ENCODE results near the gene ELN. TPM values are rescaled to one million over a fixed set of nuclear protein-coding genes. Genes with fewer than 3 reads are reported as not detected.

ELN gene
- total and polyA plus RNA-seq, 2 of the 8 experiments (the other 6 are each of a cell fraction or from before 2014, with no cell fraction given) = 5.1 to 5.6 TPM

DNA sequence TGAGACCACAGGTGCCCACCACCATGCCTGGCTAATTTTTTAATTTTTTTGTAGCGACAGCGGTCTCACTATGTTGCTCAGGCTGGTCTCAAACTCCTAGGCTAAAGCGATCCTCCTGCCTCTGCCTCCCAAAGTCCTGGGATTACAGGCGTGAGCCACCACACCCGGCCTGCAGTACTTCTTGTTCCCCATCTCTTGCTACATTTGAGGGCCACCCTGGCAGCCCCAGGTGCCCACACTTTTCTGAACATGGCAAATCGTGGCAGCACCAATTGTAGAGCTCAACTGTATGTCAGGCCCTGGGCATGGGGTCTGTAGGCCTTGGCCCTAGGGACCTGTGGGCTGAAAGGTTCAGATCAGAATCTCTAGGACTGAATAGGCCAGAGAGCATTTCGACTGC, 30.5 kb downstream of the ELN start:
- H3K36me3 ChIP-seq (ENCODE audit: control insufficient read depth in 2 of 4, insufficient read depth in 4 of 4, low read length in 3 of 4) = no peaks in the 10 kb centered on the region
- H3K79me1 ChIP-seq (ENCODE audit: low read depth, low read length) = no peaks in the 10 kb centered on the region
- no peak overlapping the region for H3K18ac ChIP-seq (ENCODE audit: extremely low read depth, low read length)
- no peak overlapping the region for H3K9ac ChIP-seq (replicated peaks in 1 of 4; ENCODE audit: extremely low read depth in 1 of 4, low read depth in 3 of 4, low read length in 3 of 4)
- no peak overlapping the region for H4K8ac ChIP-seq (ENCODE audit: extremely low read depth, insufficient read depth, low read length)
- peaks cover 0 to 3% (median 0%) of the 10 kb centered on the region in 4 experiments; a peak in 1 of 7 replicates for H3K27me3 ChIP-seq (replicated peaks in 1 of 4; ENCODE audit: control insufficient read depth in 3 of 4, extremely low read depth in 1 of 4, insufficient read depth in 3 of 4, low read length in 3 of 4)
- H2BK120ac ChIP-seq (replicated peaks; ENCODE audit: low read depth, low read length) = no peak overlapping the region
- no peak overlapping the region for H3K27ac ChIP-seq (ENCODE audit: low read depth, low read length)
- peaks cover 5% of the 10 kb centered on the region; the same call in 1 of the 2 replicates for H3K23me2 ChIP-seq (ENCODE audit: low read depth, low read length)
- no peak overlapping the region for H2AFZ ChIP-seq (ENCODE audit: low read length)
- H2BK12ac ChIP-seq (ENCODE audit: low read depth, low read length) = no peak overlapping the region
- no peaks in the 10 kb centered on the region; a peak in 1 of 7 replicates for H3K4me1 ChIP-seq (replicated peaks in 1 of 4; ENCODE audit: control insufficient read depth in 3 of 4, insufficient read depth in 4 of 4, low read length in 3 of 4)
- H3K56ac ChIP-seq (replicated peaks; ENCODE audit: insufficient read length, low read depth, low read length) = no peak overlapping the region
- FAIRE-seq (no peak), DNase-seq (ENCODE audit: low read depth in 1 of 2, low spot score in 2 of 2) (no peak)
- H4K5ac ChIP-seq (ENCODE audit: insufficient read length, low read depth, low read length) = no peak overlapping the region
- H2BK15ac ChIP-seq (ENCODE audit: low read length) = no peak overlapping the region
- no peak overlapping the region for H2BK5ac ChIP-seq (ENCODE audit: low read depth, low read length)
- ChIA-PET POLR2A (ENCODE audit: partially characterized antibody) (no interaction called here), CTCF (ENCODE audit: partially characterized antibody) (interaction anchor here (0.6 to 3.6 kb wide), 4 partner anchors 14 to 153 kb away, joined by 3 to 12 read pairs (median 6); no protein-coding TSS in a partner anchor)
- H3K14ac ChIP-seq (ENCODE audit: insufficient read length) = no peak overlapping the region
- WGBS, 2 experiments (ENCODE audit: extremely low coverage in 1 of 2, insufficient coverage in 1 of 2, insufficient read length in 1 of 2, insufficient replicate concordance in 2 of 2, low coverage in 1 of 2, low lambda C conversion rate in 2 of 2, missing lambda C conversion rate in 1 of 2) = 88% methylated on average over 7 of the region's 7 CpGs; no CpG with 5 or more reads in 1 of the 2 experiments
- H3K4me3 ChIP-seq (ENCODE audit: extremely low read depth in 1 of 4, insufficient read depth in 2 of 4, low read depth in 3 of 4, low read length in 4 of 4) = no peak overlapping the region
- H3K23ac ChIP-seq (ENCODE audit: insufficient read length) = no peak overlapping the region
- no peaks in the 10 kb centered on the region for H4K20me1 ChIP-seq (replicated peaks in 1 of 2; ENCODE audit: control insufficient read depth in 1 of 2, insufficient read depth in 2 of 2, low read length in 2 of 2)
- no peak overlapping the region for H3K4me2 ChIP-seq (ENCODE audit: insufficient read depth in 1 of 2, low read depth in 2 of 2, low read length in 2 of 2)
- H3K9me3 ChIP-seq (ENCODE audit: insufficient read depth in 2 of 2, low read depth in 1 of 2, low read length in 1 of 2) = no peaks in the 10 kb centered on the region
- H2AK5ac ChIP-seq (ENCODE audit: low read depth, low read length) = no peak overlapping the region
- no peaks in the 10 kb centered on the region for H3K79me2 ChIP-seq (ENCODE audit: control insufficient read depth in 1 of 2, insufficient read depth in 2 of 2, low read length in 2 of 2)
- no peak overlapping the region for H2BK20ac ChIP-seq (ENCODE audit: low read length)
- no peak overlapping the region for H3K4ac ChIP-seq (replicated peaks; ENCODE audit: insufficient read length, low read depth, low read length)
- no peak overlapping the region for H4K91ac ChIP-seq (replicated peaks; ENCODE audit: insufficient read length, low read length)
- no peak for TF ChIP-seq POU5F1 (IDR thresholded peaks at IDR 0.05; ENCODE audit: low read depth, low read length)
- TF ChIP-seq CREB1 (IDR thresholded peaks at IDR 0.05) = no peak
